Measurements from ENCODE around the gene ENGASE.

Gene ENGASE

GRCh38 chr17:79081571-79082276, 7.1 kb downstream of the ENGASE start:
- DNase-seq, result no peak

- no peak for DNase-seq
Observed at GRCh38 chr17:79082311-79083190, 7.9 kb downstream of the ENGASE start.

DNA sequence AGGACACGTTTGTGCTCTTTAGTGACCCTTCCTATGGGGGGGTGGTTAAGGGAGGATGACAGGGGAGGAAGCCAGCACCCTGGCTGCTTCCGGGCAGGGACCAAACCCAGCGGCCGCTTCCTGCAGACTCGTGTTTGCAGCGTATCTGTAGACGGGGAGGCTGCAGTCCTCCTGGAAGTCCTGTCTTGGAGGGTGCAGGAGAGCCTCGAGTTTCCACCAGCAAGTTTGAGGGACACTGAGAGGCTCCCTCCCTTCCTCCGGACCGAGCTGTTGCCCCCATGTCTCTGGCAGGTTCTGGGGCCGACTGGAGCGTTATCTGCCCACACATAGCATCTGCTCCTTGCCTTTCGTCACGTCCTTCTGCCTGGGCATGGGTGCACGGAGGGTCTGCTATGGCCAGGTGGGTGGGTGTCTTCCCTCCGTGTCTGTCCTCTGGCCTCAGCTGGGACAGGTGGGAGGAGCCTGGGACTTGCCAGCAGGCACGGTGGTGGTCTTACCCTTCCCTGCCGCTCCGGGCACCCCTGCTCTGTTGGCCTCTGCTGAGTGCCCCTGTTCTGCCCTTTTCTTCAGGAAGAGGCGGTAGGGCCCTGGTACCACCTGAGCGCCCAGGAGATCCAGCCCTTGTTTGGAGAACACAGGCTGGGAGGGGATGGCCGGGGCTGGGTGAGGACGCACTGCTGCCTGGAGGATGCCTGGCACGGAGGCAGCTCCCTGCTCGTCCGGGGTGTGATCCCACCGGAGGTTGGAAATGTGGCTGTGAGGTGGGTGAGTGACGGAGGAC, 8.8 kb downstream of the ENGASE start:
- no peak for DNase-seq

DNA sequence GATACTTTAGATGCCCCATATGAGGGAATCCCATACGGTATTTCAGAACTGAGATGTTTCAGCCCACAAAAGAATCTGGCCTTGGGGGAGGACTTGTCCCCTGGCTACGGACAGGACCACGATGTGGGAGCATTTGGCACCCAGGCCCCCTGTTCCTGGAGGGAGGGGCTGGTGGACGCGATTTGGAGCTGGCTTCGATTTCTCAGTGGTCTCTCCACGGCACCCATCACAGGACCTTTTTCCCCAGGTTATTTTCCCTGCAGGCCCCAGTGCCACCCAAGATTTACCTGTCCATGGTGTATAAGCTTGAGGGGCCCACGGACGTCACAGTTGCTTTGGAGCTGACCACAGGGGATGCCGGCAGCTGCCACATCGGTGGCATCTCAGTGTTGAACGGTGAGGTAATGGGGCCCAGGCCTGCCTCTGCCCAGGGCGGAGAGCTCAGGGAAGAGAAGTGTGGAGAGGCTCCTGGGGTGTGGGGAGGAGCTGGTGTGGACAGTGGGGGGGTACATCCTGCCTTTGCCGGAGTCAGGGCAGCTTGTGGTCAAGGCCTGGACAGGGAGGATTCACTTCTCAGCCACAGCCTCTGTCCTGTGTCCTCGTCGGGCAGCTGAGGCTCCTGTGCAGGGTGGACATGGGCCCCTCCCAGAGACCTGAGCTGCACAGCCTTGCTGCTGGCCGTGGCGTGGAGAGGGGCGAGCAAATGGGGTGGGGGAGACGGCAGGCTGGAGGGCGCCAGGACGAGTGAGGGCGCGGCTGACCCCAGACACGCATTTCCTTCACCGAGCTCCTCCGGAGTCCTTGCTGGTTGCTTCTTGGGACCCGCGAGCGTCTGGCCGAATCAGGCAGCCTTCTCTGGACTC, 9.9 kb downstream of the ENGASE start:
- no peak for DNase-seq

DNA sequence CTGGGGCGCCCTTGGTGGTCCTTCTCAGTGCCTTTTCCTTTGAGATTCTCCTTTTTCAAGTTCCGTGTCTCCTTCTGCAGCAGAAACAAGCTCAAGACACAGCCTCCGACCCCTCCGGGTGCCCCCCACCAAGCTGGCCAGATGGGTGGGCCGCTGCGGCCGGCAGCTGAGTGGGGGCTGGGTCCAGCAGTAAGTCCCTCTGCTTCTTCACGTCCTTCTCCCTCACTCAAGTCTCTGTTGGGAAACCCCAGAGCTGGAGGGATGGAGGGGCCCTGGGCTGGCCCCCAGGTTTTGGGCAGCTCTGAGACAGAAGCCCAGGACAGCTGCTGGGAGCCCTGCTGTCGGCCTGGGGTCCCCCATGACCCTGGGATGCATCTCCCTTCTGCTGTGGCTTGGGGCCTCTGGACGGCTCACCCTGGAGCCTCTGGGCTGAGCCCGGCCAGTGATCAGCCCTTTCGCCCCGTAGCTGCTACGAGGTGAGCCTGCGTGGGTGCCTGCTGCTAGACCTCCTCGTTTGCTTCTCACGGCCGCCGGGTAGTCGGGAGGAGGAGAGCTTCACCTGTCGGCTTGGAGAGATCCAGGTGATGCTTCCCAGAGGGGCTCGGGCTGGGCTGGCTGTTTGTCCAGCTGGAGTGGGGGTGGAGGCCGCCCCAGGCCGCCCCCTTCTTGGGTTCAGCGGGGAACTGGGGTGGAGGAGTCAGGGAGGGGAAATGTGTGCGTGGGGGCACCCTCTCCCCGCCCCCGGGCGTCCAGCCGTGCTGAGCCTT, 10.7 kb downstream of the ENGASE start:
- DNase-seq, result no peak

GRCh38 chr17:79085921-79086551, 11.4 kb downstream of the ENGASE start:
- no peak for DNase-seq

DNA sequence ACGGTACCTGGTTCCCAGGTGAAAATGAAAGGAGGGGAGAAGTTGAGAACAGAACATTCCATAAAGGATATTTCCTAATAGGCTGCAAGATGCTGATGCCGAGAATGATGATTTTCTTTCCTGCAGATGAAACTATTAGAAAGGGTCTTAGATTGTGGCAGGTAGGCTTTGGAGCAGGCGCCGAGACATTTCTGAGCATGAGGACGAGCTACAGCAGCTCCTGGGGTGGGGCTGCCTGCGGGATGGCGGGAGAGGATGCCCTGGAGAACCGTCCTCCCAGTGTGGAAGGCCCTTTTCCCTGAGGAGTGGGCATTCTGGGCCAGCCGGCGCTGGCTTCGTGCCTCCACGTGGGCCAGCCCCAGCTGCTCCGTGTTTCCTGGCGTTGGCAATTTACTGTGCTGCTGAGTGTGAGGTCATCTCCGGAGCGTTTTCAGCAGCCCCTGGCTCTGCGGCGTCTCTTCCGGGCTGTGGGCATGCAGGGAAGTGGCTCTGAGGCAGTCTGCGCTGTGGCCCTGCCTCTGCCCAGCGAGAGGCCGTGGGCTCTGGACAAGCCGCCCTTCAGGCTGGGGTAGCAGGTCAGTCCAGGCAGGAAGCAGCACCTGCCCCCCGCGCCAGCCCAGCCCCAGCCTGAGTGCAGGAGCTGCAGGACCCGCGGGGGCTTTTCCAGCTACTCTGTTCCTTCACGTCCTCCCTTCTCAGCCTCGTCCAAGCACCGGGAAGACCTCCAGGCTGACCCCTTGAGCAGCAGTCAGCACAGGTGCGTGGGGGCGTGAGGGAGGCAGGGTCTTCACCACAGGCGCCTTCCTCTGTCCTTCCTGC, 12.2 kb downstream of the ENGASE start:
- no peak for DNase-seq

- DNase-seq, result peak; percentile 59
Observed at GRCh38 chr17:79087428-79088143, 13.0 kb downstream of the ENGASE start.

GRCh38 chr17:79088247-79088996, 13.8 kb downstream of the ENGASE start:
- no peak for DNase-seq

DNA sequence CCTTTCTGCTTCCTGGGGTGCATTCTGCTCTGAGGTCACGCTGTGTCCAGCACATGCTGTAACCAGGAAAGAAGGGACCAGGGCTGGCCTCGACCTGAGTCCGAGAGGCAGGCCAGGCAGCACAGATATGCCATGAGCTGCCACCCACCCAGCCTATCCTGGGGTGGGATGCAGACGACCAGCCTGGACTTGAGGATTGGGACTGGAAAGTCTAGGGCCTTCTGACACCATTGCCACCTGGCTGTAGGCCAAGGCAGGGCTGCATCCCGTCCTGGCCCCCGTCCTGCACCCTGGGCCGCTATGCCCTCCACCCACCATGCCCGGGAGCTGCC, 14.3 kb downstream of the ENGASE start:
- no peak for DNase-seq

GRCh38 chr17:79089720-79090442, 15.3 kb downstream of the ENGASE start:
- DNase-seq, result no peak

DNA sequence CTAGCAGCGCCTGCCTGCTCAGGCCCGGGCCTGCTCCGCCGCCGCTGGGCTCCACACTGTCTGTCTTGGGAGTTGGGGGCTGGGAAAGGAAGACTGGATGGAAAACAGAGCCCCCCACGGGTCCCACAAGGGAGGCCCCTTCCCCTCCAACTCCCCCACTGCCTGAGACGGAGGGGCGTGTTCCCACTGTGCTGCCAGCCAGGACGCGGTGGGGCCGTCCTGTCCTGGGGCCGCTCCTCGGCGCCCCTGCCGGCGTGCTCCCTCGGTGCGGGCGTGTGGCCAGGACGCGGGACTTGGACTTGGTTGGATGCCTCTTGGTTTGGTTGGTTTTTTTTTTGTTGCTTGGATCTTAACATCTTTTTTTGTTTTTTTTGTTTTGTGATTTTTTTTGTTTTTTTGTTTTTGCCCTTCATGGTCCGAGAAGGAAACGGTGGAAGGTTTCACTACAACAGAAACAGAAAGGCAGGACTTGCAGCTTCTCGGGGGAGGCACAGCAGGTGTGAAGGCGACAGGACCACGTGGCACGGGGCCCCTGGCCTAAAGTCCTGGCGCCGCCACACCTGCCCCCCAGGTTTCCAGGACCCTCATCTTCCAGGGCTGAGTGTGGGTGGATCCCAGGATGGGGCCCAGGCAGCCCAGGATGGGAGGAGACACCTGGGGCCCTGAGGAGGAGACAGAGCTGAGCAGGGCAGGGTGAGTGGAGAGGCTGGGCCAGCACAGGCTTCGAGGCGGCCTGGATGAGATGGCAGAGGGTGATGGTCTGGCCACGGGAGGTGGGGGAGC, 16.0 kb downstream of the ENGASE start:
- DNase-seq, result no peak

DNA sequence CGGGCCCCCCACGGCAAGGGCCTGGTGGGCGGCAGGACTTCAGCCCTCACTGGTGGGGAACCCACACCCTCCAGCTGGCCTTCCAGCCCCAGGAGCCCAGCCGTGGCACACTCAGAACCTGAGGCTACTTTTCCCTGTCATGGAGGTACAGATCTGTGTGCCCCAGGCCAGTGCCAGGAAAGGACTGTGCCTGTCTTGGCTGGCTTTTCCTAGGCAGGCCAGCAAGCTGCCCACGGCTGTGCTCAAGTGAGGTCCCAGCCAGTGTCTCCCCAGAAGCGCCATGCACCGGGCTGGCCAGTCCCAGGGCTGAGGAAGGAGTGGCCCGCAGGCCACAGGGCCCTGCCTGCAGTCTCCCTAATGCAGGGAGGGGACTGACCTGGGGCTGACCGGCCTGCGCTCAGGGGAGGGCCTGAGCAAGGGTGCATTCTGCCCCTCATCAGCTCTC, 16.6 kb downstream of the ENGASE start:
- no peak for DNase-seq

DNA sequence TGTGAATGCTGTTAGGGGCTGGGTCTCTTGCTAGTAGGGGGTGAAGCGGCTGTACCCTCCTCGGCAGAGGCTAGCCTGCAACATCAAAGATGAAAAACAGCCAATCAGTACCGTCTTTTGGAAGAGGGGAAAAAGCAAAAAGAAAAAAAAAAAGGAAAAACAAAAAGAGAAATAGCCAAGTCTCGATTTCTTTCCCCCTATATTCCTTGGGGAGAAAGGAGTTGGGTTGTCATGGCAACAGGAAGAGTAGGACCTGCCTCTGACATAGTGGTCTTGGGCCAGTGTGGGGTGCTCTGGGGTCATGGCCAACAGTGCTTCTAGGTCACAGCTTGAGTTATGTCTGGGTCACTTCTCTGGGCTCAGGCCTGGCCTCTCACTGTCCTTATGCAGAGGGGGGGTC, 17.9 kb downstream of the ENGASE start:
- DNase-seq, result no peak

DNA sequence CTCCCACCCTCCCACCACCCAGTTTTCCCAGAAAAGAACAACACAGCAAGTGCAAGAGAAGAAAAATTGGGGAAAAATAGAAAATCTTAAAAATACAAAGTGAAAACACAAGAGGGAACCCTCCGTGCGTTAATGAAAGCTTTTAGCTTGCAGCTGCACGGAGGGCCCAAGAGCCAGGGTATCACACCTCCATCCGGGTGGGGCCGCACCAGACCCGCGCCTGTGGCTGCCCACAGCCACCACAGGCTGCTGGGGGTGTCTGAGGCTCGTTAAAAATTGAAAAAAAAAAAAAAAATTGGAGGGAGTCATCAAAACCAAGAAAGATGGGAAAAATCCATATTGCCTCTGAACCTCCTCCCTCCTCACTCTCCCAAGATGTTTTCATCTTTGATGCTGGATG, 18.6 kb downstream of the ENGASE start:
- DNase-seq, result no peak

GRCh38 chr17:79094261-79094660, 19.6 kb downstream of the ENGASE start:
- no peak for DNase-seq

- no peak for DNase-seq
Observed at GRCh38 chr17:79095345-79096055, 20.9 kb downstream of the ENGASE start.

All from T1000 (cell line).